CD4-positive, alpha-beta T cell (primary cell): ENCODE measurements around the gene SNX17. TPM values are rescaled to one million over a fixed set of nuclear protein-coding genes. Genes with fewer than 3 reads are reported as not detected.

Source experiments
- ATAC-seq: fragments of 200-7000 bp; cut with Tn5 transposase; one replicate; pipeline ENCODE4 v1.10.0; 2022; ENCODE audit warnings: mild to moderate bottlenecking; ENCODE audit not compliant: poor library complexity
- CTCF ChIA-PET: fragments of 350-600 bp; sonication (Branson Sonifier 250); formaldehyde crosslinking; loops from one replicate; lab custom pipeline; 2021; ENCODE audit warnings: antibody characterized with exemption, inconsistent platforms; lab: Charles Lee
- POLR2A ChIA-PET: fragments of 350-600 bp; sonication (Branson Sonifier 250); formaldehyde crosslinking; loops from one replicate; lab custom pipeline; 2021; ENCODE audit warnings: antibody characterized with exemption, inconsistent platforms; lab: Charles Lee
- DNase-seq, 14 experiments: peaks; one replicate each; pipeline ENCODE4 v3.0.0-alpha.2; 2013 to 2020; ENCODE audit warnings: mixed read lengths in 2 of 14
- H3K27ac ChIP-seq, 2 donors: one replicate each; pipeline versions ENCODE4 v1.5.1 to v1.7.0; 2013; ENCODE audit warnings: low read length in 2 of 2, low read depth in 1 of 2, mild to moderate bottlenecking in 1 of 2
- H3K27me3 ChIP-seq, 2 experiments: 1 replicate in 1 of 2; 2 replicates in 1 of 2; pipeline versions ENCODE4 v1.6.1 to v1.7.0; 2013; ENCODE audit warnings: low read length in 2 of 2, control low read depth in 1 of 2, mild to moderate bottlenecking in 1 of 2, moderate library complexity in 1 of 2; ENCODE audit not compliant: insufficient read depth in 2 of 2, control insufficient read depth in 1 of 2
- H3K36me3 ChIP-seq: one replicate; pipeline ENCODE4 v1.6.1; 2013; ENCODE audit warnings: low read length, control low read depth; ENCODE audit not compliant: insufficient read depth
- H3K4me1 ChIP-seq: one replicate; pipeline ENCODE4 v1.6.1; 2013; ENCODE audit warnings: low read length, control low read depth; ENCODE audit not compliant: insufficient read depth
- H3K4me3 ChIP-seq: one replicate; pipeline ENCODE4 v1.5.1; 2013; ENCODE audit warnings: mild to moderate bottlenecking, low read length, moderate library complexity
- H3K9me3 ChIP-seq, 2 experiments: 1 replicate in 1 of 2; 2 replicates in 1 of 2; pipeline versions ENCODE4 v1.6.1 to v1.7.0; 2013; ENCODE audit warnings: low read length in 2 of 2, mild to moderate bottlenecking in 2 of 2, control low read depth in 1 of 2, moderate library complexity in 1 of 2; ENCODE audit not compliant: control insufficient read depth in 1 of 2, insufficient read depth in 1 of 2
- H3K27ac Mint-ChIP-seq: one replicate; pipeline ENCODE4 v1.8.0; 2020; ENCODE audit warnings: mixed read lengths
- H3K27me3 Mint-ChIP-seq: one replicate; pipeline ENCODE4 v1.8.0; 2021; ENCODE audit warnings: mixed read lengths
- H3K36me3 Mint-ChIP-seq: one replicate; pipeline ENCODE4 v1.8.0; 2021; ENCODE audit warnings: low read depth, mixed read lengths
- H3K4me1 Mint-ChIP-seq: one replicate; pipeline ENCODE4 v1.8.0; 2021; ENCODE audit warnings: low read depth, mixed read lengths
- H3K4me3 Mint-ChIP-seq: one replicate; pipeline ENCODE4 v1.8.0; 2020; ENCODE audit warnings: mild to moderate bottlenecking, mixed read lengths
- H3K9me3 Mint-ChIP-seq: one replicate; pipeline ENCODE4 v1.8.0; 2020; ENCODE audit warnings: mixed read lengths
- CTCF ChIP-seq: fragments of 200-600 bp; IDR thresholded peaks from one replicate; pipeline ENCODE4 v1.8.0; 2022; ENCODE audit warnings: antibody characterized with exemption, mild to moderate bottlenecking
- intact Hi-C, 2 experiments: fragments of 100-400 bp; cut with DNase I in 1 of 2; cut with micrococcal nuclease in 1 of 2; formaldehyde crosslinking; loops; one replicate each; pipeline versions ENCODE4 v1.15.1 to v1.9.0; 2023 to 2025; cut with DNase I, micrococcal nuclease
- total RNA-seq, 174 experiments: library from RNA in 2 of 174; stranded (reverse) in 2 of 174; gene quantifications; one replicate each; pipeline ENCODE4 v1.2.3 and lab custom pipeline; 2021 to 2026

Gene SNX17
- total RNA-seq, 2 experiments from 2014 or later: 66.3 to 67.9 TPM

DNA sequence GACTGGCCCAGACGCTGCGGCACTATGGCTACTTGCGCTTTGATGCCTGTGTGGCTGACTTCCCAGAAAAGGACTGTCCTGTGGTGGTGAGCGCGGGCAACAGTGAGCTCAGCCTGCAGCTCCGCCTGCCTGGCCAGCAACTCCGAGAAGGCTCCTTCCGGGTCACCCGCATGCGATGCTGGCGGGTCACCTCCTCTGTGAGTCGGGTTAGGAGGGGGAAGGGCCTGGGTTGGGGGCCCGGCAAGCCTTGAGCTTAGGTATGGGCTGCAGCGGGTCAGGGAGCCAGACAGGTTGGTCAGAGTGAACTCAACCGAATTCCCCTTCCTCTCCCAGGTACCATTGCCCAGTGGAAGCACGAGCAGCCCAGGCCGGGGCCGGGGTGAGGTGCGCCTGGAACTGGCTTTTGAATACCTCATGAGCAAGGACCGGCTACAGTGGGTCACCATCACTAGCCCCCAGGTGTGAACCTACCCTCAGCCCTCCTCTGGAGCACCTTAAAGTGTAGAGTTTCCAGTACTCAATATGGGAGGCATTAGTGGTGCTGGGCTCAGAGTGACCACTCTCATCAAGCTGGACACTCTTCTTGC is 5.2 kb downstream of the SNX17 start:
- DNase-seq (no peak), ATAC-seq (no peak)
- CTCF ChIA-PET: no interaction called here
- POLR2A ChIA-PET: no interaction called here
- Mint-ChIP-seq H3K27ac (no peak overlapping the region), H3K27me3 (no peaks in the 10 kb centered on the region), H3K9me3 (no peaks in the 10 kb centered on the region), H3K4me3 (no peak overlapping the region), H3K36me3 (peaks cover 79% of the 10 kb centered on the region), H3K4me1 (peaks cover 37% of the 10 kb centered on the region)
- H3K9me3 ChIP-seq: no peaks in the 10 kb centered on the region
- peaks cover 36% of the 10 kb centered on the region for H3K4me1 ChIP-seq
- no peak overlapping the region for H3K27ac ChIP-seq
- H3K4me3 ChIP-seq: no peak overlapping the region
- peaks cover 52% of the 10 kb centered on the region for H3K36me3 ChIP-seq
- no peak for TF ChIP-seq CTCF
- no peaks in the 10 kb centered on the region for H3K27me3 ChIP-seq
- intact Hi-C loops: loop anchor here in 1 of 2 experiments (5.0 kb wide), 1 partner anchor 238 kb away; the partner anchor contains the start of gene PRR30

- peaks cover 41% of the 10 kb centered on the region for H3K4me1 Mint-ChIP-seq
- intact Hi-C loops: loop anchor here in 1 of 2 experiments (5.0 kb wide), 1 partner anchor 239 kb away; the partner anchor contains the start of gene PRR30
- H3K36me3 Mint-ChIP-seq: peaks cover 82% of the 10 kb centered on the region
- ChIA-PET POLR2A (no interaction called here), CTCF (no interaction called here)
- no peak for DNase-seq
- peaks cover 37% of the 10 kb centered on the region for H3K4me1 ChIP-seq
- ATAC-seq: no peak
- H3K27me3 ChIP-seq: no peaks in the 10 kb centered on the region
- H3K4me3 ChIP-seq: no peak overlapping the region
- no peak for TF ChIP-seq CTCF
- H3K36me3 ChIP-seq: peaks cover 53% of the 10 kb centered on the region
- H3K4me3 Mint-ChIP-seq: no peak overlapping the region
- no peaks in the 10 kb centered on the region for H3K27me3 Mint-ChIP-seq
- no peak overlapping the region for H3K27ac ChIP-seq
- H3K9me3 ChIP-seq: no peaks in the 10 kb centered on the region
- H3K9me3 Mint-ChIP-seq: no peaks in the 10 kb centered on the region
- no peak overlapping the region for H3K27ac Mint-ChIP-seq
Observed at GRCh38 chr2:27376151-27376865, 5.9 kb downstream of the SNX17 start.

- no peak for ATAC-seq
- Mint-ChIP-seq H3K27me3 (no peaks in the 10 kb centered on the region), H3K4me3 (peak overlapping the region; percentile 67), H3K4me1 (peaks cover 42% of the 10 kb centered on the region), H3K9me3 (no peaks in the 10 kb centered on the region), H3K27ac (peak overlapping the region; percentile 33), H3K36me3 (peaks cover 83% of the 10 kb centered on the region)
- Histone ChIP-seq H3K4me3 (no peak overlapping the region), H3K9me3 (no peaks in the 10 kb centered on the region), H3K27me3 (no peaks in the 10 kb centered on the region), H3K4me1 (peaks cover 33% of the 10 kb centered on the region), H3K27ac (no peak overlapping the region), H3K36me3 (peaks cover 61% of the 10 kb centered on the region)
- DNase-seq: no peak
- POLR2A ChIA-PET: interaction anchor here (1.5 kb wide), 1 partner anchor 20 kb away, joined by 4 read pairs; no protein-coding TSS in a partner anchor
- intact Hi-C loops: loop anchor here in 1 of 2 experiments (5.0 kb wide), 1 partner anchor 240 kb away; the partner anchor contains the start of gene PRR30
- no peak for TF ChIP-seq CTCF
- CTCF ChIA-PET: no interaction called here
Observed at GRCh38 chr2:27376866-27377617, 6.6 kb downstream of the SNX17 start.
